ENCODE measurements around the gene ADAM22.

DNA sequence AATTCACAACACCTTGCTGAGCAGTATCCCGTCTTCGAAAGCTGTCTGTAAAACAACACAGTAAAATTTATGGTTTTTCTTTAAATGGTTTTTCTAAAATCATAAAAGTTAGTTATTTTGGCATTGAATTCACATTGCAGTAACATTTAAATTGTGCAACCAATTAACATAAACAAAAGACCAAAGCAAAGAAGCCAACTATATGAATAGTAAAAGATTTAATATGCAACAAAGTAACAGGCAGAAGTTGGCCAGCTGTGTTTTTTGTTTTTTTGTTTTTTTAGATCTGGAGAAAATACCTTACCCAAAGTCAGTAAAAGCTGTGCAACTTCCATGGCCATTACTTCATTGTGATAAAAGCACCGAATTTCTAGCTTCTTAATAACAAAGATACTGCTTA, 274.5 kb downstream of the ADAM22 start:
- TF ChIP-seq, protein P1, sequence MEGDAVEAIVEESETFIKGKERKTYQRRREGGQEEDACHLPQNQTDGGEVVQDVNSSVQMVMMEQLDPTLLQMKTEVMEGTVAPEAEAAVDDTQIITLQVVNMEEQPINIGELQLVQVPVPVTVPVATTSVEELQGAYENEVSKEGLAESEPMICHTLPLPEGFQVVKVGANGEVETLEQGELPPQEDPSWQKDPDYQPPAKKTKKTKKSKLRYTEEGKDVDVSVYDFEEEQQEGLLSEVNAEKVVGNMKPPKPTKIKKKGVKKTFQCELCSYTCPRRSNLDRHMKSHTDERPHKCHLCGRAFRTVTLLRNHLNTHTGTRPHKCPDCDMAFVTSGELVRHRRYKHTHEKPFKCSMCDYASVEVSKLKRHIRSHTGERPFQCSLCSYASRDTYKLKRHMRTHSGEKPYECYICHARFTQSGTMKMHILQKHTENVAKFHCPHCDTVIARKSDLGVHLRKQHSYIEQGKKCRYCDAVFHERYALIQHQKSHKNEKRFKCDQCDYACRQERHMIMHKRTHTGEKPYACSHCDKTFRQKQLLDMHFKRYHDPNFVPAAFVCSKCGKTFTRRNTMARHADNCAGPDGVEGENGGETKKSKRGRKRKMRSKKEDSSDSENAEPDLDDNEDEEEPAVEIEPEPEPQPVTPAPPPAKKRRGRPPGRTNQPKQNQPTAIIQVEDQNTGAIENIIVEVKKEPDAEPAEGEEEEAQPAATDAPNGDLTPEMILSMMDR (IDR thresholded peaks at IDR 0.05): no peak
- TF ChIP-seq POLR2A (IDR thresholded peaks at IDR 0.05) (no peak), EP300 (IDR thresholded peaks at IDR 0.05) (no peak), POLR2AphosphoS5 (IDR thresholded peaks at IDR 0.05) (no peak)
